Endothelial cell (in vitro differentiated cells): ENCODE data around the gene TIMELESS. TPM values are rescaled to one million over a fixed set of nuclear protein-coding genes. Genes with fewer than 3 reads are reported as not detected.
A peak's percentile ranks its signal among the peaks of the same experiment; 100 is the strongest.

Experiments used
- DNase-seq: peaks from one replicate; pipeline ENCODE4 v3.0.0; 2021; ENCODE audit warnings: low spot score
- H3K27ac Mint-ChIP-seq: one replicate; pipeline ENCODE4 v1.8.0; 2021; ENCODE audit warnings: mixed read lengths, inconsistent platforms; ENCODE audit not compliant: unreplicated experiment
- H3K27me3 Mint-ChIP-seq: one replicate; pipeline ENCODE4 v1.8.0; 2021; ENCODE audit warnings: mild to moderate bottlenecking, moderate library complexity, mixed read lengths, inconsistent platforms; ENCODE audit not compliant: unreplicated experiment
- H3K36me3 Mint-ChIP-seq: one replicate; pipeline ENCODE4 v1.8.0; 2021; ENCODE audit warnings: mild to moderate bottlenecking, low read depth, mixed read lengths, inconsistent platforms; ENCODE audit not compliant: unreplicated experiment
- H3K4me1 Mint-ChIP-seq: one replicate; pipeline ENCODE4 v1.8.0; 2021; ENCODE audit warnings: mild to moderate bottlenecking, mixed read lengths, inconsistent platforms; ENCODE audit not compliant: unreplicated experiment
- H3K4me3 Mint-ChIP-seq: one replicate; pipeline ENCODE4 v1.8.0; 2021; ENCODE audit warnings: mild to moderate bottlenecking, mixed read lengths, inconsistent platforms; ENCODE audit not compliant: unreplicated experiment
- H3K9me3 Mint-ChIP-seq: one replicate; pipeline ENCODE4 v1.8.0; 2021; ENCODE audit warnings: mixed read lengths, inconsistent platforms; ENCODE audit not compliant: unreplicated experiment
- total RNA-seq: library from RNA; stranded (reverse); fragmentation: NEBNext Ultra II Directional; extraction: Animal tissue kit (Norgen Biotek cat#: 25700); gene quantifications from one replicate; pipeline ENCODE4 v1.2.1, GENCODE V29; 2021; ENCODE audit not compliant: unreplicated experiment
- TF ChIP-seq, protein P1 (sequence below): fragments of 200-600 bp; sonication (generic); IDR thresholded peaks from one replicate; pipeline ENCODE4 v1.5.0; 2021; ENCODE audit warnings: antibody characterized with exemption; ENCODE audit not compliant: unreplicated experiment

Gene TIMELESS
- total RNA-seq, 1 donor from 2014 or later = 34.2 TPM

DNA sequence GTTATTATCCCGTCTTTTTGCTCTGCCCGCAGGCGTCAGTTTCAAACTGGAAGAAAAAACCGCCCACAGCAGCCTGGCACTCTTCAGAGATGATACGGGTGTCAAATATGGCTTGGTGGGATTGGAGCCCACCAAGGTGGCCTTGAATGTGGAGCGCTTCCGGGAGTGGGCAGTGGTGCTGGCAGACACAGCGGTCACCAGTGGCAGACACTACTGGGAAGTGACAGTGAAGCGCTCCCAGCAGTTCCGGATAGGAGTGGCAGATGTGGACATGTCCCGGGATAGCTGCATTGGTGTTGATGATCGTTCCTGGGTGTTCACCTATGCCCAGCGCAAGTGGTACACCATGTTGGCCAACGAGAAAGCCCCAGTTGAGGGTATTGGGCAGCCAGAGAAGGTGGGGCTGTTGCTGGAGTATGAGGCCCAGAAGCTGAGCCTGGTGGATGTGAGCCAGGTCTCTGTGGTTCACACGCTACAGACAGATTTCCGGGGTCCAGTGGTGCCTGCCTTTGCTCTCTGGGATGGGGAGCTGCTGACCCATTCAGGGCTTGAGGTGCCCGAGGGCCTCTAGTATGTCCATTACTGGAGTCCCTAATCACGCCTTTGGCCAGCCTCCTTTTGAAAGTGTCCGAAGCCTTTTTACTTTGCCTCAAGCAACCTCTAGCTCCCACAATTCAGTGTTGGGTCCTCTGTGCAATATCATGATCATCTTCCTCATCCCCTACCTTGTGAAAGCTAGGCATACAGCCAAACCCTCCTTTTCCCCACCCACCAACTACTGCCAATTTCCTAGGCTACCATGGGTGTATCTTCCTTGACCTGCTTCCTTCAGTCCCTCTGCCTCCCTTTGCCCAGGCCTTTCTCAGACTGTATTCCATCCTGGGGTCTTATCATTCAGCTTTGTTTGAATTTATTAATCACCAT is 20.0 kb upstream of the TIMELESS start:
- TF ChIP-seq, protein P1, sequence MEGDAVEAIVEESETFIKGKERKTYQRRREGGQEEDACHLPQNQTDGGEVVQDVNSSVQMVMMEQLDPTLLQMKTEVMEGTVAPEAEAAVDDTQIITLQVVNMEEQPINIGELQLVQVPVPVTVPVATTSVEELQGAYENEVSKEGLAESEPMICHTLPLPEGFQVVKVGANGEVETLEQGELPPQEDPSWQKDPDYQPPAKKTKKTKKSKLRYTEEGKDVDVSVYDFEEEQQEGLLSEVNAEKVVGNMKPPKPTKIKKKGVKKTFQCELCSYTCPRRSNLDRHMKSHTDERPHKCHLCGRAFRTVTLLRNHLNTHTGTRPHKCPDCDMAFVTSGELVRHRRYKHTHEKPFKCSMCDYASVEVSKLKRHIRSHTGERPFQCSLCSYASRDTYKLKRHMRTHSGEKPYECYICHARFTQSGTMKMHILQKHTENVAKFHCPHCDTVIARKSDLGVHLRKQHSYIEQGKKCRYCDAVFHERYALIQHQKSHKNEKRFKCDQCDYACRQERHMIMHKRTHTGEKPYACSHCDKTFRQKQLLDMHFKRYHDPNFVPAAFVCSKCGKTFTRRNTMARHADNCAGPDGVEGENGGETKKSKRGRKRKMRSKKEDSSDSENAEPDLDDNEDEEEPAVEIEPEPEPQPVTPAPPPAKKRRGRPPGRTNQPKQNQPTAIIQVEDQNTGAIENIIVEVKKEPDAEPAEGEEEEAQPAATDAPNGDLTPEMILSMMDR = no peak
- Mint-ChIP-seq H3K4me3 (peak overlapping the region; percentile 98), H3K27ac (peak overlapping the region; percentile 96), H3K27me3 (peaks cover 7% of the 10 kb centered on the region), H3K4me1 (peaks cover 11% of the 10 kb centered on the region), H3K36me3 (peaks cover 4% of the 10 kb centered on the region), H3K9me3 (no peaks in the 10 kb centered on the region)
- DNase-seq = no peak

DNA sequence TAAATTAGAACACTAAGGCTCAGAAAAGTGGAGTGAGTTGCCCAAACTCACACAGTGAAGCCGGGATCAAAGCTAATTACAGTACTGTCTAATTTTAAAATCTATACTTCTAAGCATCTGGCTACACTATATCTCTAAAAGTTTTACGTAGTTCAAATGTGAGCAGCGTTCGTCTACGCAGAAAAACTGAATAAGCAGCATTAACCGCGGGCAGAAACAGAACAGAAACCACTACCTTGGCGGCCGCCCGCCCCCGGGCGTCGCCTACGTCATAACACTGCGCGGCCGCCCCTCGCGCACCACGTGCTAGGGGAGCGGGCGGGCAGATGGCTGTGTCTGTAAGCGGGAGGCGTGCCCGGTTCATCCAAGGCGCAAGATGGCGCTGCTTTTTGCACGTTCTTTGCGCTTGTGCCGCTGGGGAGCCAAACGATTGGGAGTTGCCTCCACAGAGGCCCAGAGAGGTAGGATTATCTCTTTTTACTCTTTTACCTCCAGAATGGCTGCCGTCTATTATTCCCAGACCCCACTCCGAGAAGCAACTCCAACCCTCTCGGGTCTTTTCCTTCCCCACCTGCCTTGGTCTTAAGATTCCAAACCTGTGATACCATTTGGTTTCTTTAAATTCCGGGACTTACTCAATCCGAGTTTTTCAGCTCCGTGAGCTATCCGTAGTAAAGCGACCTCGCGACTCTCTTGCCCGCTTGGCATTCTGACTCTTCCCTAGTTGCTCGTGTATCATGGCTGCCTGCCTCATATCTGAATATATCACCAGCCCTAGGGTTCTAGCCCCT is 19.2 kb upstream of the TIMELESS start, which contains the start of gene SPRYD4:
TSS of gene SPRYD4 (plus strand) at position 363 of the 791 bp plus-strand sequence. CDS start at position 377, 14 bp downstream.
- H3K27me3 Mint-ChIP-seq = peaks cover 7% of the 10 kb centered on the region
- DNase-seq = peak; percentile 90
- H3K4me1 Mint-ChIP-seq = peaks cover 11% of the 10 kb centered on the region
- no peaks in the 10 kb centered on the region for H3K9me3 Mint-ChIP-seq
- peaks cover 4% of the 10 kb centered on the region for H3K36me3 Mint-ChIP-seq
- TF ChIP-seq, protein P1 = no peak
- H3K27ac Mint-ChIP-seq = peak within 1 kb of the TSS; percentile 96
- peak within 1 kb of the TSS; percentile 98 for H3K4me3 Mint-ChIP-seq

DNA sequence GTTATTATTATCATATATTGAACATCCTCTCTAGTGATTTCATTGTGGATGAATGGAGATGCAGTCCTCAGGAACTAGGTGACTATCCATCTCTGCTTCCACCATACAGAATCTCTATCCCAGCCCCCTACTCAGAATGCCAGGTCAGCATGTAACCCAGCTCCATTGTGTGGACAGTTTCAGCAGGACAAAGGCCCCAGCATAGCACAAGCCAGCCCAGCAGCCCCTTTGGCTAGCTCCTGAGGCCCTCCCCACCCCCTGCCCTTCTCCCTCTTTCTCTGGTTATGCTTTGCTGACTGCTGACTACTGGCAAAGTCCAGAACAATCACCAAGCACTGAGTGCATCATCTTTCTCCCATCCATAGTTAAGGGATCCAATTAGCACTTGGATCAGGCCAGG is 13.3 kb upstream of the TIMELESS start:
- TF ChIP-seq, protein P1 = no peak
- peaks cover 5% of the 10 kb centered on the region for H3K27me3 Mint-ChIP-seq
- DNase-seq = no peak
- no peaks in the 10 kb centered on the region for H3K4me1 Mint-ChIP-seq
- H3K36me3 Mint-ChIP-seq = no peaks in the 10 kb centered on the region
- no peak overlapping the region for H3K27ac Mint-ChIP-seq
- H3K4me3 Mint-ChIP-seq = no peak overlapping the region
- no peaks in the 10 kb centered on the region for H3K9me3 Mint-ChIP-seq

DNA sequence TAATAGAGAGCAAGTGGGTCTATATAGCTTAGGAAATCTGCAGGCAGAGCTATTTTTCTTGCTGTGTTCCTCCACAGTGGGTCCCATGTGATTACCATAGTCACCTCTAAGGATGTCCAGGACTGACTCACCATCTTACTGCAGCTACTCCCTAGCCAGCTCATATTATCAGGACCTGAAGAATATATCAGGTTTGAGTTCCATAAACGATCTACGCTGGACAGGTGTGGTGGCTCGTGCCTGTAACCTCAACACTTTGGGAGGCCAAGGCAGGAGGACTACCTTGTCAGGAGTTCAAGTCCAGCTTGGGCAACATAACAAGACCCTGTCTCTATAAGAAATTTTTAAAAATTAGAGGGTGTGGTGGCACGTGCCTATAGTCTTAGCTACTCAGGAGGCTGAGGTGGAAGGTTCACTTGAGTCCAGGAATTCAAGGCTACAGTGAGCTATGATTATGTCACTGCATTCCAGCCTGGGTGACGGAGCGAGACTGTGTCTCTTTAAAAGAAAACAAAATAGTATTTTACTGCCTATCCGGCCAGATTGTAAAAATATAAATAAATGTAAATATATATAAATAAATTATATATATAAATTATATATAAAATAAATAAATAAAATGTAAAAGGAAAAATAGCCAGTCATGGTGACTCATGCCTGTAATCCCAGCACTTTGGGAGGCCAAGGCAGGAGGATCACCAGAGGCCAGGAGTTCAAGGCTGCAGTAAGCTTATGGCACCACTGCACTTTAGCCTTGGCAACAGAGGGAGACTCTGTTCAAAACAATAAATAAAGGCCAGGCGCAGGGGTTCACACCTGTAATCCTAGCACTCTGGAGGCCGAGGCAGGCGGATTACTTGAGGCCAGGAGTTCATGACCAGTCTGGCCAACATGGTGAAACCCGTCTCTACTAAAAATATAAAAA is 12.3 kb upstream of the TIMELESS start:
- Mint-ChIP-seq H3K36me3 (no peaks in the 10 kb centered on the region), H3K4me3 (no peak overlapping the region), H3K27me3 (peaks cover 5% of the 10 kb centered on the region), H3K4me1 (no peaks in the 10 kb centered on the region), H3K27ac (no peak overlapping the region), H3K9me3 (no peaks in the 10 kb centered on the region)
- no peak for DNase-seq
- TF ChIP-seq, protein P1 = no peak
